Activated T-cell treated with anti-CD3 and anti-CD28 coated beads for 24 hours (primary cell): Measurements from ENCODE around the gene ARMC9.

Experiments used
- DNase-seq: peaks from one replicate; pipeline ENCODE4 v3.0.0-alpha.2; 2020; ENCODE audit warnings: low read depth

The ARMC9 gene

GRCh38 chr2:231385429-231385828, 187.0 kb downstream of the ARMC9 start:
- no peak for DNase-seq

DNA sequence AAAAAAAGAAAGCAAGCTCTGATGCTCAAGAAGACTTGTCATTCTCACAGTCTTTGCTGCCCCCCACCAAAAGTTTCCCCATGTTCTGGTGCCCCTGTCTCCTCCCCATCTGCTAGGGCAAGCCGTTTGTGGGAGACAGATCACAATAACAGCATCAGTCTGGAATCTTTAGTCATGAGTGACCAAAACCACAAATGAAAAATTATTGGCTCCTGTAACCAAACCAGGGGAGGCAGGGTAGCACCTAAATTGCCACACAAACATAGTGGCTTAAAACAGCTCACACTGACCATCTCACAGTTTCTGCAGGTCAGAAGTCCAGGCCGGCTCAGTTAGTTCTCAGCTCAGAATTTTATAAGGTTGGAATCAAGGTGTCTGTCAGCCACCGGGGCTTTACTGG, 188.0 kb downstream of the ARMC9 start:
- no peak for DNase-seq

DNA sequence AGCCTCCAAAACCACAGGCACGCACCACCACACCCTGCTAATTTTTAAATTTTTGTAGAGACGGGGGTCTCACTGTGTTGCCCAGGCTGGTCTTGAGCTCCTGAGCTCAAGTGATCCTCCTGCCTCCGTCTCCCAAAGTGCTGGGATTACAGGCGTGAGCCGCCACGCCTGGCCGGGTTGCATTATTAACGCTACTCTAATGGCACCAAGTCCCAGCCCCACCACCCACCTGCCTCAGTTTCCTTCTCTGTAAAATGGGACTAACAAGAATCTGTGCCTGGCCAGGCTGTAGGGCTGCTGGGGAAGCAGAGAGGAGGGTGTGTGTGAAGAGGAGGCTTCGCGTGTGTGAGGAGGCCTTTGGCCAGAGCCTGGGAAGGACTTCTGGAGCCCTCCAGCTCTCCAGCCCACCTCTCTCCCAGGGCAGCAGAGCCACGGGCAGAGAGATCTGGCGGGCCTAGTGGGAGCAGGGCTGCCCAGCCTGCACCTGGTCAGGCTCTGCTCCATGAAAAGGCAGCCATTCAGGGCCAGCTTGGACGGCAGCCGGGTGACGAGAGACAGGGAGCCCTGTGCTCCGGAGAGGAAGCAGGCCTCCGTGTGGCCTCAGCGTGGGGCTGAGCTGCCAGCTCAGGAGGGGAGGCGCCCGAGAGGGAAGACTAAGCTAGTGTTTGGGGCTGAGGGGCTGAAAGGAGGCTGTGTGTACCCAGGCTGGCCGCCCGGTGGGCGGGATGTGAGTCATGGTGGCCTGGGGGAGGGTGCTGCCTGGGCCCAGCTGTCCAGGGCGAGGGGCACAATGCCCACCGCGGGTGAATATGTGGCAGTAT, 189.7 kb downstream of the ARMC9 start:
- DNase-seq: no peak

GRCh38 chr2:231388725-231389346, 190.4 kb downstream of the ARMC9 start:
- no peak for DNase-seq

DNA sequence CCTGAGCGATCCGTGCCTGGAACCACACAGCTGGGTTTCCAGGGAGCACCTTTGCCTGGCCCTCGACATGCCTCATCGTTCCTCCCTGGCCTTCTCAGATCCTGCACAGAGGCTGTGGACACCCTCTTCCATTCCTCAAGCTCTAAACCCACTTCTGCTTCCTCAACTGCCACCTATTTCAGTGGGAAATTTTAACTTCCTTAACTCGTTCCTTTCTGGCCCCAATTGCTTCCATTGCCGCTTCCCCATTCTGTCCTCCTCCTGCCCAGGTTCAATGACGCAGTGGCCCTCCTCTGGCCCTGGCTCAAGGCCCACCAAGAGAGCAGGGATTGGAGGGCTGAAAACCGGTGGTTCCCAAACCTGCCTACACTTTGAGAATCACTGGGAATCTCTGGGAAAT, 192.2 kb downstream of the ARMC9 start:
- no peak for DNase-seq

DNA sequence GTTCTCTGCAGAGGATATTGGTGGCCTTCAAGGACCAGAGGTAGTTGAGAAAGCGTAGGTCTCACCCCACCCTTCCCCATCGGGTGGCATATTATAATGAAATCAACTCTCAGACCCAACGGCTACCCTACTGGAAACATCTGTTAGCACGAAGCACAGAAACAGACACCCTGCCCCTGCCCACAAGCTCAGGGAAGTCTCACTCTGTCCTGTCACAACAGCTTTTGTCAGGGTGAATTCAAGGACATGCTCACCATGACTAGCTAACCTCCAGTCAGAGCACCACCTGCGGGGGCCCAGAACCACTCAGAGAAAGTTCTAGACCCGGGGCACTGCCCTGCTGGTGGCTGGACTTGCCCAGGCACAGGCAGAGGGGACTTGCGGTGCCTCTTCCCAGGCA, 193.6 kb downstream of the ARMC9 start:
- DNase-seq: no peak

DNA sequence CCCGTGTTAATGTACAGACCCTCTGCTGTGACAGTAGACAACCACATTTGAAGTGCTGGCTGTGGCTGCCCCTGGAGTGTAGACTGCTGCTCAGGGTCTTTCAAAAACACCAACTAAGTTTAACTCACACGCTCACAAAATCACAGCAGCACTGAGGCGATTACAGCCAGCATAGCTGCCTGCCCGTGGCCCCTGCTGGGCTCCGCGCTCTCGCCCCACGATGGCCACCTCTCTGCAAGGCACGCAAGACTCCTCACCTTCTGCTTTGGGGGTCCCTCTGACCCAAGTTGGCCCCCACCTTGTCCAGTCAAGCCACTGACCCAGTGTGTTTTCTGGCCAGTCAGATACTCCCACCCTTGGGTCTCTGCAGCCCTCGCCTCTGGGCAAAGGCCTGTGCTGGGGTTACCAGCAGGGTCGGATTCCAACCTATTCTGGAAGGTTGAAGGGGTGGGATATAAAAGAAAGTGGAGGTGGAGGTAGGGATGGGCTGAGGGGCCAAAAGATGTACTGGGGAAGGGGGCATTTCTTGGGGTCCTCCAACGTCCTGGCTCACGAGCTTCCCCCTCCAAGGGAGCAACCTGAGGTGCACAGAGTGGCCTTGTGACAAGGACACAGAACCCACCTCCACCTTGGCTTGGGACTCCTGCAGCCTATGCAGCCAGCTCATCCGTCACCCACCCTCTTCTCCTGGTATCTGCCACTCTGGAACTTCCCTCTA, 194.2 kb downstream of the ARMC9 start:
- no peak for DNase-seq

DNA sequence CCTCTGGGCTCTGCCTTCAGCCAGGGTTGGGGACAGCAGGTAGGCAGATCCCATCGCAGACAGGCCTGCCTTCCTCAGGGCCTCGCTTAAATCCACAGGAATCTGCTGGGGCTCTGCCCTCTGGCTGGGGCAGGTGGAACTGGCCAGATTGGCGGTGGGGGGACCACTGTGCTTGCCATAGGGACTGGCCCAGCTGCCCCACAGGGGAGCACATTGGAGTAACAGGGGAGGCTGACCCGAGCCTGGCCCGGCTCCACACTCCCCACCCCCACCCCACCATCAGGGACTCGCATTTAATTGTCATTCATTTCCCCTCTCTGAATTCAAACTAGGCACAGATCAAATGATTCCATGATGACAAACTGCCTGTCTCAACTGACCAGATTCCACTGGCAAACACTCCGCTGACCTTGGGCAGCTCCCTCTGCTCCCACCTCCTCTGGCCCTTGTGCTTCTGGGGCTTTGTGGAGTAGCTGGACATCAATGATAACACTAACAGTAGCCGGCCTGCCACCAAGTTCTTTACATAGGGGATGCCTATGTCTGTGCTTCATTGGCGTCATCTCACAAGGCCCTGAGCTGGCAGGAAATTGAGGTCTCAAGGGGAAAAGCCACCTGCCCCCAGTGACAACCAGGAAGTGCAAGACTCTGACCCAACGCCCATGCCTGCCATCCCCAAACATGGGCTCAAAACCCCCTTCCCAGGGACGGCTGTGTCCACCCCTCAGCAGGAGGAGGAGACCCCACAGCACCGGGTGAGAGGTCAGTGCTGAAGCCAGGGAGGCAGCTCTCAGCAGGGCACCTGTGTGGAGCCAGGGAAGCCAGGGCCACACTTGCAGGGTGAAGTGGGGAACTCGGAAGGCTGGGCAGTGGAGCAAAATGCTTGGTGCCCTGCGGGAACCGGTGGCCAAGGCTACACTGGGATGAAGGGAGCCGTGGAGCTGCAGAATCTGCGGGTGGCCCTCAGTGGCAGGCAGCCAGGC, 195.0 kb downstream of the ARMC9 start:
- no peak for DNase-seq

DNA sequence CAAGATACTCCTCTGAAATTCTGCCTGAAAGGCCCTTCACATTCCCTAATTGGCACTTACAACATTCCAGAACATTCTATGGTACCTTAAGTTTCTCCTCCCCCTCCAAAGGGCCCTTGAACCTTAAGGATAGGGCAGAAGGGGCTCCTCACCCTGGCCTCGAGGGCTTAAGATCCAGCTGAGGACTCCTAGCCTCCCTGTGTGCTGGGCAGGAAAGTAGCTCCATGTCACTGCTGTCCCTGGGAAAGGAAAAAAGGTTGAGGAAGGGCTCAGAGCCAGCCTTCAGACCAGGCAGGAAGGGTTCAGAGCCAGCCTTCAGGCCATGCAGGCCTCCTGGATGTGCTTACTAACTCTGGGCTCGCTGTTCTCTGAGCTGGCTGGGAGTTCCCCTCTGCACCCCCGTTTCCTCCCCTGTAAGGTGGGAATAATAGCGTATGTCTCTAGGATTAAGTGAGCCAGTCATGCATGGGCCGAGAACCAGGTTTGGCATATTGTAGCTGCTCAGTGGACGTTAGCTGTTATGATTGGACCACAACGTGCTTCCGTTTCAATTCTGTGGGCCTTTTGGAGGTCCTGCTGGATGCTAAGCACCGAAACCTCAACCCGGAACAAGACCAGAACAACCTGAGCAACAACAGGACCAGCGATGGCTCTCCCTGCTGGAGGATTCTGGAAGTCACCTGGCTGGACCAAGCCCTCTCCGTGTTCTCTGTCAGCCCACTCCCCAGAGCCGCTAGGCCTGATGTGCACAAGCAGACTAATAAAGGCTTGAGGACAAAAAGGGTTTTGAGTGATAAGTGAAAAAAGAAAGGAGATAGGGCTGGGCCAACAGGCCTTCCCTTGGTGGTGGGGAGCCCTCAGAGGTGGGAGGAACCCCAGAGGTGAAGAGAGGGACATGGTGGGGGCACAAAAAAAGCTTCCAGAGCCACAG, 196.0 kb downstream of the ARMC9 start:
- DNase-seq: no peak

GRCh38 chr2:231395188-231396057, 197.0 kb downstream of the ARMC9 start, which contains the start of gene B3GNT7:
Gene B3GNT7, plus strand, starts transcription at chr2:231395710. Its CDS starts 94 bp downstream, at chr2:231395804.
- DNase-seq: no peak

- no peak for DNase-seq
These were observed 197.8 kb downstream of the ARMC9 start for GRCh38 chr2:231396058-231396821.

GRCh38 chr2:231397011-231397927, 198.8 kb downstream of the ARMC9 start:
- DNase-seq: no peak

DNA sequence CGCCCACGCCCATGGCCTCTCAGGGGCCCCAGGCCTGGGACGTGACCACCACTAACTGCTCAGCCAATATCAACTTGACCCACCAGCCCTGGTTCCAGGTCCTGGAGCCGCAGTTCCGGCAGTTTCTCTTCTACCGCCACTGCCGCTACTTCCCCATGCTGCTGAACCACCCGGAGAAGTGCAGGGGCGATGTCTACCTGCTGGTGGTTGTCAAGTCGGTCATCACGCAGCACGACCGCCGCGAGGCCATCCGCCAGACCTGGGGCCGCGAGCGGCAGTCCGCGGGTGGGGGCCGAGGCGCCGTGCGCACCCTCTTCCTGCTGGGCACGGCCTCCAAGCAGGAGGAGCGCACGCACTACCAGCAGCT, 199.5 kb downstream of the ARMC9 start:
- DNase-seq: no peak

GRCh38 chr2:231398585-231398984, 200.2 kb downstream of the ARMC9 start:
- DNase-seq: no peak

GRCh38 chr2:231399046-231399852, 200.8 kb downstream of the ARMC9 start:
- no peak for DNase-seq

DNA sequence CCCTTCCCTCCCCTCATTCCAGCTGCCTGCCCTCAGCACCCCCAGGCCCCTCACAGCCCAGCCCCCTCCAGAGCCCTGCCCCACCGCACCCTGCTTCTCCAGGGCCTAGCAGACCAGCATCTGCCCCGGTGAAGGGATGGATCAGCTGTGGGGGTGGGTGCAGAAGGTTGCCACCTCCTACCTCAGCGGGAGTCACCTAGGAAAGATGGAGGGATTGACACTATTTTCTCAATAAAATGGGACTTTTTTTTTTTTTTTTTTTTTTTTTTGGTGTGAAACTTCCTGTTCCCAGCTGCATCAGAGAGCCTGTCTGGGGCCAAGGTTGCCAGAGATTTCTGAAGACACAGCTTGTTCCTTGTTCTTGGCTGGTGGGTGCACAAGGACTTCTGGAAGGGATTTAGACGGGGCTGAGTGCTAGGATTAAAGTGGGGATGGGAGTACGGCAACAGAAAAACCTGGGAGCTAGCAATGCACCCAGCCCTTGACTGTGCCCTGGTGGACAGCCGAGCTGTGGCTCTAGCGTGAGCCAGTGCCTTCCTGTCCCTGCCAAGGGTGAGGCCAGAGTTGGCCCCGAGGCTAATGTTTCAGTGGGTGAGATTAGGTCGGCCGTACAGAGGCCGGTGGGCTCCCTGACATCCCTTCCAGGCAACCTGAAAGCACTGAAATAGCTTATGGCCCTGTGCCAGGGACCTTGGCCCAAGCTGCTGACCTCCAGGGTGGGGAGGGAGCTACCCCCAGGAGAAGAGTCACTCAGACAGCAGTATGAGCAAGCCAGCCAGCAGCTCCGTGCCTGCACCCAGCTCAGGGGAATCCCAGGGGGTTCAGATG, 201.6 kb downstream of the ARMC9 start:
- no peak for DNase-seq
